IPS-18c (cell line): ENCODE results near the gene TPSD1.
"Not testable (repeated sequence)": the region's sequence is repeated elsewhere in the genome, so short reads cannot be mapped to it uniquely, and the experiment has no call there.

ENCODE experiments used
- H3K4me3 ChIP-seq: 2 replicates; pipeline ENCODE4 v1.7.0; 2013; ENCODE audit warnings: low read depth, mild to moderate bottlenecking, low read length, moderate library complexity; ENCODE audit not compliant: insufficient read depth
- H3K9me3 ChIP-seq: one replicate; pipeline ENCODE4 v1.6.1; 2013; ENCODE audit warnings: mild to moderate bottlenecking, low read length, moderate library complexity; ENCODE audit not compliant: control insufficient read depth, insufficient read depth

The TPSD1 gene

DNA sequence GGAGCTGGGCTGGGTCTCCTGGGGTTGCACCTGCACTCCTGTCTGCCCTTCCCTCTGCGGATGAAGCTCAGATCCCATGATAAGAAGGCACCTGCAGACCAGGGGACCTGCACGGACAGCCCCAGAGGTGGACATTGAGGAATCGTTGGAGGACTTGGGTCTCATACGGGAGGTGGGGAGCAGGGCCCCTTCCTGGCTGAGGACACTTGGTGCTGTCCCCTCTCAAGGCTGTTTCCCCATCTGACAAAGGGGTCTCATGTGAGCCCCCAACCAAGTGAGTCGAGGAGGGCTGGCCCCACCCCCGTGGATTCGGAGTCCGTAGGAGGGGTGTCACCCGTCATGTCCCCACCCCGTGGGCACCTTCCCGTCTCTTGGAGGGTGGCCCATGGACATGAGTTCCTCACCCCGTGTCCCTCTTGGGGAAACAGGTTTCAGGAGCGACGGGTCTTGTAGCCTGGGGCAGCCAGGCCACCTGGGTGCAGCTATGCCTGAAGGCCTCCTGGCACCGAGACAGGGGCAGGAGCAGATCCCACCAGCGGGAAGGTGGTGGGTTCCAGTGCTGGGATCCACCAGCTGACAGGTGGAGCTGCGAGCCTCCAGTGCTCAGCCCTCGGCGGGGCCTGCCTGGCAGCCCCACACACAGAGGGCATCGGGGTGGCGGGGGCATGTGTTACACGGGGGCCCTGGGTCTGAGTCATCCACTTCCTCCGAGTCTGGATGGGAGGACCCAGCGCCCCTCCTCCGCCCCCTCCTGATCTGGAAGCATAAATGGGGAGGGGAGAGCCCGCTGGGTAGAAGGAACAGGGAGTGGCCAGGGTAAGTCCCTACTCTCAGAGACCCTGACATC is at the start of gene TPSD1:
TSS of gene TPSD1 (plus strand) at position 794 of the 847 bp plus-strand sequence. CDS start 212 bp downstream, outside the sequence.
- H3K4me3 ChIP-seq, H3K9me3 ChIP-seq: not testable (repeated sequence)

DNA sequence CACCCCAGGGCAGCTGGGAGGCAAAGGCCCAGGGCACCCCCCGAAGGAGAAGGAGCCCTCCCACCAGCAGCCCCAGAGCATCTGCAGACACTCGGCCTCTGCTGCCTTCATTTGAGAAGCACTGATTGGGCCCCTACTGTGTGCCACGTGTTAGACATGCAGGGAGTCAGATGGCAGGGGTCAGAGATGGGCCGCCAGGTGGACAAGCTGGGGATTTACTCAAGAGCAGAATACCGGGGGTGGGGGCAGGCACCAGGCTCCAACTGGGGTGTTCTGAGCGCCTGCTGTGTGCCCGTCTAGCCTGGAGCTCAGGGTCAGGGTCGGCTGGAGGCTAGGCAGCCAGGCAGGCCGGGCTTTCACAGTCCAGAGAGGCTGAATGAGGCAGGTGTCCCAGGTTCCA is 49.5 kb upstream of the TPSD1 start:
- H3K9me3 ChIP-seq = no peaks in the 10 kb centered on the region

DNA sequence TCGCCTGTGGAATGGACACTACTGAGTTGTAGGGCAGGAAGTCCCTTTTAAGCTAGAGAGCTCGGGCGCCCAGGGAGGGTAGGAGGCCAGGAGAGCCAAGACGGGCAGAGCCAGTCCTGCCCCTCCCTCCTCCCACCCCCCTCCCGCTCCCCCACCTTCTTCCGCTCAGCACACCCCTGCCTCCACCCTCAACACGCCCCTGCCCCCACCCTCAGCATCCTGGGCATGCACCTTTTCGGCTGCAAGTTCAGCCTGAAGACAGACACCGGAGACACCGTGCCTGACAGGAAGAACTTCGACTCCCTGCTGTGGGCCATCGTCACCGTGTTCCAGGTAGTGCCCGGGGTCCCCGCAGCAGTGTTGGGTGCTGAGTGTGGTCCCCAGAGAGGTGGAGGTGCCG is 49.1 kb upstream of the TPSD1 start:
- no peaks in the 10 kb centered on the region for H3K9me3 ChIP-seq

More for the DNA sequence above, 49.5 kb upstream of the TPSD1 start:
- H3K4me3 ChIP-seq = no peak overlapping the region

DNA sequence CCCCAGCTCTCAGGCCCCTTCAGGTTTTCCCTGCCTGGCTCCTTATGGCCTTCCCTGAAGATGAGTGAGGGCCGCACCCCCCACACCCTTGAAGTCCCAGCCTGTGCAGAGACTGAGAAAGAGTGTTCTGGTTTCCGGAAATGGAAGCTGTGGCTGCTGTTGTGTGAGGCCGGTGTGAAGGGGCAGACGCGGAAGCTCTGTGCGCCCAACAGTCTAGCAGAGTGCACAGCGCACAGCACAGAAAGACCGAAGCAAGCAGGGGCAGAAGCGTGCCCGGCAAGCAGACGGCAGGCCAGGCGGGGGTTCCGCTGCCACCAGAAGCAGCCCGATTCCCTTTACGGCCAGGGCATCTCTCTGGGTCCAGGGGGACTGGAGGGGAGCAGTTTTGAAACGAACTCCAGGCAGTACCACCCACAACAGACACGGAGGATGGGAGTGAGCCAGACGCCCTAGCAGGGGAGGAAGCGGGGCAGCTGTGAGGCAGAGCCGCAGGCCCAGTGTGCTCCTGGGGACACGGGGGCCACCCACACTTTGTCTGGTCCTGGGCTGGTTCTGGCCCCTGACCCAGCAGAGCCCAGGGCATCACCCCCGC is 47.5 kb upstream of the TPSD1 start:
- H3K9me3 ChIP-seq = no peaks in the 10 kb centered on the region
- no peak overlapping the region for H3K4me3 ChIP-seq

More for the DNA sequence above, 49.1 kb upstream of the TPSD1 start:
- no peak overlapping the region for H3K4me3 ChIP-seq

DNA sequence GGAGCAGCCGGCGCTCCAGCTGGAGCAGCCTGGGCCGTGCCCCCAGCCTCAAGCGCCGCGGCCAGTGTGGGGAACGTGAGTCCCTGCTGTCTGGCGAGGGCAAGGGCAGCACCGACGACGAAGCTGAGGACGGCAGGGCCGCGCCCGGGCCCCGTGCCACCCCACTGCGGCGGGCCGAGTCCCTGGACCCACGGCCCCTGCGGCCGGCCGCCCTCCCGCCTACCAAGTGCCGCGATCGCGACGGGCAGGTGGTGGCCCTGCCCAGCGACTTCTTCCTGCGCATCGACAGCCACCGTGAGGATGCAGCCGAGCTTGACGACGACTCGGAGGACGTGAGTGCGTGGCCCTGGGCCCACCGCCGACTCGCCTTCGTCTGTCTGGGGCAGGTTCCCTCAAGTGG is 46.8 kb upstream of the TPSD1 start:
- H3K4me3 ChIP-seq = no peak overlapping the region
- H3K9me3 ChIP-seq = no peaks in the 10 kb centered on the region

DNA sequence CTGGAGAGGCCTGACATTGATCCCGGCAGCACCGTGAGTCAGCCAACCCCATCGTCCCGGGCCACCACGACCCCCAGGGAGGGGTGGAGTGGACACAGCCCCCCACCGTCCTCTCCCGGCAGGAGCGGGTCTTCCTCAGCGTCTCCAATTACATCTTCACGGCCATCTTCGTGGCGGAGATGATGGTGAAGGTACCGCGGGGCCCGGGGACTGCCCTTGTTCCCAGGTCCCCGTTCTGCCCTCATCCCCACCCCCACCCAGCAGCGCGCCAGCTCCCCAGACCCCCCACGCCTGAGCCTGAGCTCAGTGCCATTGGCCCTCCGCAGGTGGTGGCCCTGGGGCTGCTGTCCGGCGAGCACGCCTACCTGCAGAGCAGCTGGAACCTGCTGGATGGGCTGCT is 45.4 kb upstream of the TPSD1 start:
- no peaks in the 10 kb centered on the region for H3K9me3 ChIP-seq
- no peak overlapping the region for H3K4me3 ChIP-seq

DNA sequence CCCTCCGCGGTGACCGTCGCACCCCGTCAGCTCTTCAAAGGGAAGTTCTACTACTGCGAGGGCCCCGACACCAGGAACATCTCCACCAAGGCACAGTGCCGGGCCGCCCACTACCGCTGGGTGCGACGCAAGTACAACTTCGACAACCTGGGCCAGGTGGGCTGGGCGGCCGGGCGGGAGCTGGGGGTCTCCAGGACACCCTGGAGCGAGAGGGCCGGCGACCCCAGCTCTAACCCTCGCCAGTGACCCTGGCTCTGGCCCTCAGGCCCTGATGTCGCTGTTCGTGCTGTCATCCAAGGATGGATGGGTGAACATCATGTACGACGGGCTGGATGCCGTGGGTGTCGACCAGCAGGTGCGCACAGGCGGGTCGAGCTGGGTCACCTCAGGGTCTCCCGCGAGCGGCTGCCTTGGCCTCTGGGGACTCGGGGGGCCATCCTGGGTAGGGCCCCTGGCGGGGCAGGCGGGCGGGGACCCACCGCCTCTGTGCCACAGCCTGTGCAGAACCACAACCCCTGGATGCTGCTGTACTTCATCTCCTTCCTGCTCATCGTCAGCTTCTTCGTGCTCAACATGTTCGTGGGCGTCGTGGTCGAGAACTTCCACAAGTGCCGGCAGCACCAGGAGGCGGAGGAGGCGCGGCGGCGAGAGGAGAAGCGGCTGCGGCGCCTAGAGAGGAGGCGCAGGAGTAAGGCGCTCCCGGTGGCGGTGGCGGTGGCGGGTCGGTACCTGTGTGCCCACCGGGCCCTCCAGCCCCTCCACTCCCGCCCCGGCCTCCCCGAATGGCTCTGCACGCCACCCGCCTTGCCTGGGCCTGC is 44.2 kb upstream of the TPSD1 start:
- Histone ChIP-seq H3K9me3 (no peaks in the 10 kb centered on the region), H3K4me3 (no peak overlapping the region)

DNA sequence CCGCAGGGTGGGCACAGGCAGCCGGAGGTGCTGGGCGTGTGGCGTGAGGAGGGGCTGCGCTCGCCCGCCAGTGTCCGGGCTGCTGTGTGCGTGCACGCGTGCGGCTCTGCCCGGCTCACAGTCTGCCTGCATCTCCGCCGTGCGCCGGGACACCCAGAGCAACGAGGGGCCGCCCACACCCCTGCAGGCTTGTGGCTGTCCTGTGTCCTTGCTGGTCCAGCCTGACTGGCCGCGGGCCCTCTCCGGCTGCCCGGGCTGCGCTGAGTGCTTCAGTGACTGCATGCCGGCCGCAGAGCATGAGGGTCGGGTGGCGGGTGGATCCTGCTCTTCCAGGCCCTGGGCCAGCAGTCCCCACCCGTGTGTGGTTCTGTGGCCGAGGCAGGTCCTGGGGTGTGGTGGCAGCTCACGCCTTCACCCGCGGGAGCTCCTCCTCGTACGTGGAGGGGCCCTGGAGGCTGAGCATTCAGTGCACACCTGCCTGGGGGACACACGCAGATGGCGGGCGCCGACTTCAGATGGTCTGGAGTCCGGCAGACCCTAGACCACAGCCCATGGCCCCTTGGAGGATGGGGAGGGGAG is 43.2 kb upstream of the TPSD1 start:
- Histone ChIP-seq H3K4me3 (no peak overlapping the region), H3K9me3 (no peaks in the 10 kb centered on the region)

DNA sequence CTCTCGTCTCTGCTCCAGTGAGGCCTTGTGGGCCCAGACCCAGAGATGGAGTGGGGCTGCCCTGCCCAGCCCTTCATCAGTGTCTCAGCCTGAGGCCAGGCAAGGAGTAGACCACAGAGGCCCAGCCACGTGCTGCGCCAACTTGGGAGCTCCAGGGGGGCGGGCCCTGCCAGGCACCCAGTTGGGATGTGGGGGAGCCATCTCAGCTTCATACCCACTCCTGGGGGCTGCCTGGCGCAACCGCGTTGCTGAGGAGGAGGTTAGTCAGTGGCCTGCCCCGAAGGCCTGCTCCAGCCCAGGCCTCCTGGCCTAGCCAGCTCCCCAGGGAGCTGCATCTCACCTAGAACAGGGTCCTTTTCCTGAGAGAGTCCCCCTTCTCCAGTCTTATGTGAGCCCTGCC is 42.6 kb upstream of the TPSD1 start:
- Histone ChIP-seq H3K9me3 (no peaks in the 10 kb centered on the region), H3K4me3 (no peak overlapping the region)

DNA sequence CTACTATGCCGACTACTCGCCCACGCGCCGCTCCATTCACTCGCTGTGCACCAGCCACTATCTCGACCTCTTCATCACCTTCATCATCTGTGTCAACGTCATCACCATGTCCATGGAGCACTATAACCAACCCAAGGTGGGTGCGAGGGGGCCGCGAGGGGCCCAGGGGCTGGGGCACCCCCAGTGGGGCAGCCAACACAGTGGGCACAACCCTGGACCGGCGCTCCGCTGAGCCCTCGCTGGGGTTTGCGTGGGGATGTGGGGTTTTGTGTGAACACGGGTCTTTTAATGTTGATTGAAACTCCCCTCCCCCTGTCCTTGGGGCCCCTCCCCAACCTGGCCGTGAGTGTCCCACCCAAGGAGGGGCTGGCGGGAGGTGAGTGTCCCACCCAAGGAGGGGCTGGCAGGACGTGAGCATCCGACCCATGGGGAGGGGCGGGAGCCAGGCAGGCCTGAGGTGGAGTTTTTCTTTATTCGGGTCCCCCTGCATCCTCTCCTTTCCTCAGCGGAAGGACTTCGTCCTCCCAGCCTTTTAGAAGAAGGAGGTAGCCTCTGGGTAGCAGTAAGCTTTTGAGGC is 42.0 kb upstream of the TPSD1 start:
- Histone ChIP-seq H3K4me3 (no peak overlapping the region), H3K9me3 (no peaks in the 10 kb centered on the region)

DNA sequence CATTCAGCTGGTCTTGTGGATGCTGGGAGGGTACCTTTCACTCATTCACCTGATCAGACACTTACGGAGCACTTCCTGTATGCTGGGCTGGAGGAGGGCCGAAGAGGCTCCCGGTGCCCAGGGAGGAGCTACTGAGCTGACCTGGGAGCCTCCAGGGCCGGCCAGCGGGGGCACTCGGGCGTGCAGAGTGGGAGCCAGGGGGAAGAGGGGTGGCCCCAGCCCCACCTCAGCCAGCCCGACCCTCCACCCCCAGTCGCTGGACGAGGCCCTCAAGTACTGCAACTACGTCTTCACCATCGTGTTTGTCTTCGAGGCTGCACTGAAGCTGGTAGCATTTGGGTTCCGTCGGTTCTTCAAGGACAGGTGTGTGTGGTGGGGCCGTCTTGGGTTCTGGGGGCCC is 41.1 kb upstream of the TPSD1 start:
- Histone ChIP-seq H3K9me3 (no peaks in the 10 kb centered on the region), H3K4me3 (no peak overlapping the region)

DNA sequence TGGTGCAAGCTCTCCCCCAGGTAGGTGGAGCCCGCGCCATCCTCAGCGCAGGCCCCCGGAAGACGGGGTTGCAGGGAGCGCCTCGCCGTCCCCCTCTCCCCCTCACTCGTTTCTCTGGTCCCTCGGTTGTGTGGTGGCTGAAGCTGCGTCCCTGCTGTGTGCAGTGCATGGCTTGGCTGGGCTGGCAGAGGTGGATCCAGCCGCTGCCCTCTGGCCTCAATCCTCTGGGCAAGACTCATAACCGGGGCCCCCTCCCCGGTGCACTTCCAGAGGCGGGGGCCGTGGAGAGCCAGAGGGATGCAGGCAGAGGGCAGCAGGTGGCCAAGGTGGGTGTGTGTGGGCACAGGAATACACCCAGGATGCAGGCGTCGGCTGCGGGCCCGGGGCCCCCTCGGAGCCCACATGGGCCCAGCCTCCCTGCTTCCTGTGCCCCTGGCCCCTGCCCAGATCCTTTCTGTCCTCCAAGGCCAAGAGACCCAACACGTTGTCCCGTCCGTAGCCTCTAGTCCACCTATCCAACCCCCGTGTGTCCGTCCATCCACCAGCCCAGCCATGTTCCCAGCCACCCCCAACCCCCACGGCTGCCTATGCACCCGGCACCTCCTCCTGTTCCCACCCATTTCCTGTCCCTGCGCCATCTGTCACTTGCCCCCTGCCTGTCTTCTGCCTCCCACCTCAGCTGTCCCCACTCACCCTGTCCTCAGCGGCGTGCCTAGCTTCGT is 40.1 kb upstream of the TPSD1 start:
- no peak overlapping the region for H3K4me3 ChIP-seq
- H3K9me3 ChIP-seq = no peaks in the 10 kb centered on the region

DNA sequence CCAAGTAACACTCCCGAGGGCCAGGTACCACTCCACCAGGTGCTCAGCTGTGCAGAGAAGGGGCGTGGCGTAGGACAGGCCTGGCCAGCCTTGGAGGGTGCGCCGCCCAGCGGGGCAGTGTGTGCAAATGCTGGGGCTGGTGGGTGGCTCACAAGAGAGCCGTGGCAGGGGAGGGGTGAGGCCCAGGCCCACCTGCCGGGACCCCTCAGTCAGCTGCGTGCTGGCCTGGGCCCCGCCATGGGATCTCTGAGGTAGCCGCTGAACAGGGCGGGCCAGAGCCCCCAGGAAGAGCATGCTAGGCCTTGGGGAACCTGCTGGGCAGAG is 39.6 kb upstream of the TPSD1 start:
- no peaks in the 10 kb centered on the region for H3K9me3 ChIP-seq
- no peak overlapping the region for H3K4me3 ChIP-seq

DNA sequence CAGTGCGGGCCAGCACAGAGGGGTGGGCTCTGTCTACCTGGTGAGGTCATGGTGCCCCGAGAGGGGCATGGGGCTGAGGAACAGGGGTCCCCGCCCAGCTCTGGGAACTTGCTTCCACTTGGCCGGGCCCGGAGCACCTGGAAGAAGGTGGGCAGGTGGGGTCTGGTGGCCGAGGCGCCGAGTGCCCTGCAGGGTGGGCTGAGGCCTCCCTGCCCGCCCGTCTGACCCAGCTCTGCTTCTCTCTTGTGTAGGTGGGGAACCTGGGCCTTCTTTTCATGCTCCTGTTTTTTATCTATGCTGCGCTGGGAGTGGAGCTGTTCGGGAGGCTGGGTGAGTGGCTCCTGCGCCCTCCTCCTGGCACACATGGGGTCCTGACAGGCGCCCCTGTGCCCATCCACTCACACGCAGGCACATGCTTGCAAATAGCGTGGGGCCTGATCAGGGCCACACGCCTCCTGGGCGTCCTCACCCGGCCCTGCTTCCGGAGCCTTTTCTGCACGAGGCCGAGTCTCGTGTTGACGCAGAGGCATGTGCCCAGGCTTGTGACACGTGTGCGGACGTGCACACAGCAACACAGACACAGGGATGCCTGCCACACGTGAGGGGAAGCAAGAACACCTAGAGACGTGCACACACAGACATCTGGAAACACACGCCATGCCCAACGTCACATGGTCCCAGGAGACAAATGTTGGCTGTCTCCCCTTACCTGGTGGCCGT is 39.0 kb upstream of the TPSD1 start:
- no peaks in the 10 kb centered on the region for H3K9me3 ChIP-seq
- no peak overlapping the region for H3K4me3 ChIP-seq

DNA sequence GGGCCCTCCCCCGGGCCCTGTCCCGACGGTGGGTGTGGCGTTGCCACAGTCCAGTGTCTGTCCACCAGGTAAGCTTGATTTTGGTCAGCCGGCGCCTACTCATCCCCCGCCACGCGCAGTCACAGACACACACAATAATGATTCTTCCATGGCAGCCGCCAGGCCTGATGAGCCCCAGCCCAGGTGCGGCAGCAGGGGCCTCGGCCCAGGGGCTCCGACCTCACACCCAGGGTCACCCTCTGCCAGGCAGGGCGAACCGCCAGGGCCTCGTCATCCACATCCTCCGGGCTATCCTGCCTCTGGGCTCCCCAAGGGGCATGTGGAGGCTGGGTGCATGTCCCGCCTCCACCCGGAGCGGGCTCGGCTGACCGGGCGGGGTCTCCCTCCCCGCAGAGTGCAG is 38.3 kb upstream of the TPSD1 start:
- Histone ChIP-seq H3K4me3 (no peak overlapping the region), H3K9me3 (no peaks in the 10 kb centered on the region)
